HepG2 (cell line): ENCODE measurements around the gene GLRA1. TPM values are rescaled to one million over a fixed set of nuclear protein-coding genes. Genes with fewer than 3 reads are reported as not detected.

Source experiments
- ATAC-seq: fragments of 200-7000 bp; cut with Tn5 transposase; 3 replicates; pipeline ENCODE4 v1.9.1; 2020; ENCODE audit warnings: mild to moderate bottlenecking, moderate library complexity
- BruUV-seq: library from RNA; stranded (reverse); fragments of 400-500 nt; replicated peaks from 2 replicates; lab custom pipeline; 2021; lab: Mats Ljungman, UMichigan
- CTCF ChIA-PET: fragments of 300-600 bp; formaldehyde crosslinking; extraction: SDS; loops from one replicate; lab custom pipeline; 2021; ENCODE audit warnings: low total read pairs, inconsistent platforms, low intra/inter-chr PET ratio; lab: Yijun Ruan, JAX
- POLR2A ChIA-PET: fragments of 350-600 bp; sonication (Branson Sonifier 250); formaldehyde crosslinking; loops from one replicate; lab custom pipeline; 2020; ENCODE audit warnings: antibody characterized with exemption, inconsistent platforms; lab: Yijun Ruan, JAX
- DNase-seq: peaks from one replicate; pipeline ENCODE4 v3.0.0-alpha.2; 2015; ENCODE audit warnings: low spot score
- FAIRE-seq: peaks from 3 replicates; lab custom pipeline; 2011; peaks lifted over from hg19 to GRCh38; lab: Jason Lieb, UNC
- H2AFZ ChIP-seq: one replicate; pipeline ENCODE4 v1.6.1; 2011; ENCODE audit warnings: low read length, inconsistent platforms
- H3K27ac ChIP-seq: fragments of 300-600 bp; 3 replicates; pipeline ENCODE4 v1.8.0; 2011; ENCODE audit warnings: mixed run types, mild to moderate bottlenecking, mixed read lengths, low read length, inconsistent platforms; ENCODE audit not compliant: insufficient read depth; ENCODE audit errors: extremely low read length
- H3K27me3 ChIP-seq, 2 experiments: fragments of 200-600 bp in 1 of 2; 2 replicates in 1 of 2; 3 replicates in 1 of 2; pipeline versions ENCODE4 v1.6.0 to v1.8.0; 2011; ENCODE audit warnings: low read length in 2 of 2, mild to moderate bottlenecking in 2 of 2, moderate library complexity in 2 of 2, inconsistent platforms in 1 of 2; ENCODE audit not compliant: insufficient read depth in 2 of 2, control insufficient read depth in 1 of 2
- H3K36me3 ChIP-seq, 2 experiments: fragments of 200-600 bp in 1 of 2; replicated peaks in 1 of 2; 2 replicates in 1 of 2; 3 replicates in 1 of 2; pipeline versions ENCODE4 v1.5.1 to v1.8.0; 2011; ENCODE audit warnings: low read length in 2 of 2, inconsistent platforms in 1 of 2; ENCODE audit not compliant: insufficient read depth in 2 of 2, control insufficient read depth in 1 of 2
- H3K4me1 ChIP-seq: 2 replicates; pipeline ENCODE4 v1.5.1; 2012; ENCODE audit warnings: low read length, inconsistent platforms; ENCODE audit not compliant: insufficient read depth
- H3K4me2 ChIP-seq: 2 replicates; pipeline ENCODE4 v1.6.0; 2011; ENCODE audit warnings: low read depth, low read length, inconsistent platforms
- H3K4me3 ChIP-seq, 3 experiments: fragments of 200-600 bp in 1 of 3; sonication (generic), shearing (Covaris generic) in 1 of 3; replicated peaks in 1 of 3; 2 replicates each; pipeline ENCODE4 v1.5.1; 2011 to 2016; ENCODE audit warnings: low read length in 3 of 3, inconsistent platforms in 2 of 3, low read depth in 2 of 3, mild to moderate bottlenecking in 2 of 3, control low read depth in 1 of 3, mixed read lengths in 1 of 3; ENCODE audit not compliant: insufficient read depth in 1 of 3
- H3K79me2 ChIP-seq: one replicate; pipeline ENCODE4 v1.6.1; 2011; ENCODE audit warnings: low read length, inconsistent platforms; ENCODE audit not compliant: insufficient read depth
- H3K9ac ChIP-seq: 2 replicates; pipeline ENCODE4 v1.6.0; 2011; ENCODE audit warnings: mild to moderate bottlenecking, low read depth, low read length, inconsistent platforms; ENCODE audit not compliant: insufficient read depth
- H3K9me3 ChIP-seq: 2 replicates; pipeline ENCODE4 v1.5.1; 2012; ENCODE audit warnings: mild to moderate bottlenecking, low read length
- H4K20me1 ChIP-seq: 2 replicates; pipeline ENCODE4 v1.6.0; 2011; ENCODE audit warnings: inconsistent platforms, mild to moderate bottlenecking, low read length, moderate library complexity; ENCODE audit not compliant: insufficient read depth
- BRD4 ChIP-seq: sonication (generic); formaldehyde crosslinking; IDR thresholded peaks from 2 replicates; pipeline ENCODE4 v1.4.0; 2020; ENCODE audit warnings: missing genetic modification reagents
- CHD4 ChIP-seq: fragments of 200-600 bp; sonication (generic); IDR thresholded peaks from 2 replicates; pipeline ENCODE4 v1.7.0; 2017; ENCODE audit warnings: mild to moderate bottlenecking, low read length, borderline replicate concordance
- HES4 ChIP-seq: sonication (generic); formaldehyde crosslinking; IDR thresholded peaks from 2 replicates; pipeline ENCODE4 v1.9.0; 2021; ENCODE audit warnings: mild to moderate bottlenecking, missing genetic modification reagents, borderline replicate concordance
- ISL2 ChIP-seq: sonication (generic); formaldehyde crosslinking; IDR thresholded peaks from 2 replicates; pipeline ENCODE4 v1.5.0; 2020; ENCODE audit warnings: missing genetic modification reagents
- KLF9 ChIP-seq: IDR thresholded peaks from 2 replicates; pipeline ENCODE4 v1.6.1; 2016; ENCODE audit warnings: low read depth
- MED8 ChIP-seq: sonication (generic); formaldehyde crosslinking; IDR thresholded peaks from 2 replicates; pipeline ENCODE4 v1.8.1; 2023; ENCODE audit warnings: mild to moderate bottlenecking, missing genetic modification reagents; ENCODE audit not compliant: insufficient replicate concordance
- PCBP1 ChIP-seq: fragments of 200-400 bp; formaldehyde crosslinking; IDR thresholded peaks from 2 replicates; pipeline ENCODE4 v1.6.1; 2017; ENCODE audit warnings: mild to moderate bottlenecking, low read depth, low read length, borderline replicate concordance
- SAP130 ChIP-seq: IDR thresholded peaks from 2 replicates; pipeline ENCODE4 v1.6.1; 2016; ENCODE audit warnings: low read depth
- ZNF251 ChIP-seq: sonication (generic); formaldehyde crosslinking; IDR thresholded peaks from 2 replicates; pipeline ENCODE4 v1.9.0; 2021; ENCODE audit warnings: mild to moderate bottlenecking, missing genetic modification reagents
- ZNF501 ChIP-seq: sonication (generic); formaldehyde crosslinking; IDR thresholded peaks from 2 replicates; pipeline ENCODE4 v1.5.1; 2020; ENCODE audit warnings: mild to moderate bottlenecking, moderate library complexity, missing genetic modification reagents
- ZNF550 ChIP-seq: sonication (generic); formaldehyde crosslinking; IDR thresholded peaks from 2 replicates; pipeline ENCODE4 v1.4.0; 2020; ENCODE audit warnings: mild to moderate bottlenecking, missing genetic modification reagents, borderline replicate concordance
- WGBS: methylation state at CpG from one replicate; pipeline ENCODE4 v1.1.6; 2017; ENCODE audit warnings: low lambda C conversion rate; 5-methylcytosine and 5-hydroxymethylcytosine counted together
- in situ Hi-C: cut with HindIII; loops from 2 replicates; pipeline ENCODE4 v1.10.0; 2017; ENCODE audit warnings: low pct_unique_long_range_greater_than_20kb; ENCODE audit not compliant: extremely low pct_ligation_motif_present
- intact Hi-C: fragments of 100-400 bp; cut with micrococcal nuclease; formaldehyde crosslinking; loops from one replicate; pipeline ENCODE4 v1.10.0; 2022; ENCODE audit not compliant: unreplicated experiment
- polyA plus RNA-seq, 8 experiments: library from polyadenylated mRNA; depleted of rRNA in 3 of 8; stranded (reverse) in 7 of 8; unstranded in 1 of 8; fragments of >200 nt; fragmentation: Illumina TruSeq in 4 of 8; extraction: Trizol in 4 of 8; gene quantifications; 2 replicates each; pipeline versions ENCODE4 v1.2.1 to v1.2.3, GENCODE V29; 2011 to 2016; ENCODE audit warnings: low read depth in 4 of 8, missing spikeins in 1 of 8, mixed read lengths in 1 of 8; ENCODE audit not compliant: insufficient read depth in 1 of 8
- total RNA-seq, 5 experiments: library from RNA; depleted of rRNA; stranded (reverse); fragments of >200 nt; fragmentation: Illumina TruSeq; extraction: Trizol; gene quantifications; 2 replicates each; pipeline ENCODE4 v1.2.3, GENCODE V29; 2016; ENCODE audit warnings: low read depth in 1 of 5
- TF ChIP-seq, protein P1 (sequence below), 2 experiments: sonication (generic) in 1 of 2; formaldehyde crosslinking in 1 of 2; IDR thresholded peaks; 2 replicates each; pipeline versions ENCODE4 v1.4.0 to v1.6.1; 2016 to 2020; ENCODE audit warnings: borderline replicate concordance in 1 of 2, low read depth in 1 of 2, mild to moderate bottlenecking in 1 of 2, missing genetic modification reagents in 1 of 2
- TF ChIP-seq, protein P2 (sequence below): sonication (generic); formaldehyde crosslinking; conservative IDR thresholded peaks from 2 replicates; pipeline ENCODE4 v1.4.0; 2020; ENCODE audit warnings: missing genetic modification reagents
- TF ChIP-seq, protein P3 (sequence below): sonication (generic); formaldehyde crosslinking; IDR thresholded peaks from 2 replicates; pipeline ENCODE4 v1.5.0; 2020; ENCODE audit warnings: missing genetic modification reagents, mild to moderate bottlenecking, borderline replicate concordance
- TF ChIP-seq, protein P4 (sequence below): sonication (generic); formaldehyde crosslinking; IDR thresholded peaks from 2 replicates; pipeline ENCODE4 v1.5.0; 2020; ENCODE audit warnings: mild to moderate bottlenecking, missing genetic modification reagents

GLRA1 gene
- total and polyA plus RNA-seq, 2 of the 13 experiments (the other 11 are each of a cell fraction or from before 2014, with no cell fraction given): not detected

DNA sequence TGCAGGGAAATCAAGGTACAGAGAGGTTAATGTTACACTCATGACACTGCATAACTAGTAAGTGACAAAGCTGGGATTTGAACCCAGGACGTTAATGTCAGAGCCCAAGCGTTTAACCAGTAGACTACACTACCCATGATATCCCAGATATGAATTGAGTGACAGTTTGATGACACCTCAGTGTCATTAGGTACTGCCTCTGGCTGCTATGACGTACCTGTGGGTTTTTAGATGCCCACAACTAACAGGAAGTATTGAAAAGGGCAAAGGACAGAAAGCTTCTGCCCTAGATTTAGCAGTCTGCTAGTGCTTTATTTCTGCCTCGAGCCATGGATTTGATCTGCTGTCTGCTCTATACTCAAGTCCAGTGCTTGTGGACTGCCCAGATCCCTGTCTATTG lies 56.2 kb downstream of the GLRA1 start:
- CTCF ChIA-PET: no interaction called here
- no peaks in the 10 kb centered on the region for H3K79me2 ChIP-seq
- no peaks in the 10 kb centered on the region for H3K4me1 ChIP-seq
- 0% methylated on average over 4 of the region's 4 CpGs for WGBS
- no peak overlapping the region for H3K4me3 ChIP-seq
- POLR2A ChIA-PET: no interaction called here
- no TSS peak for BruUV-seq
- FAIRE-seq: no peak
- H4K20me1 ChIP-seq: no peaks in the 10 kb centered on the region
- no peak overlapping the region for H2AFZ ChIP-seq
- no peak for ATAC-seq
- intact Hi-C loops: no loop called here
- no peak overlapping the region for H3K9ac ChIP-seq
- H3K27me3 ChIP-seq: no peaks in the 10 kb centered on the region
- H3K4me2 ChIP-seq: no peak overlapping the region
- no peak overlapping the region for H3K27ac ChIP-seq
- in situ Hi-C loops: no loop called here
- H3K9me3 ChIP-seq: no peaks in the 10 kb centered on the region
- no peaks in the 10 kb centered on the region for H3K36me3 ChIP-seq
- DNase-seq: no peak
- no peak for TF ChIP-seq ISL2
- TF ChIP-seq ZNF550 (CRISPR knock-in tag): no peak
- no peak for TF ChIP-seq ZNF501 (CRISPR knock-in tag)
- TF ChIP-seq ZNF251: no peak
- TF ChIP-seq, protein P1, sequence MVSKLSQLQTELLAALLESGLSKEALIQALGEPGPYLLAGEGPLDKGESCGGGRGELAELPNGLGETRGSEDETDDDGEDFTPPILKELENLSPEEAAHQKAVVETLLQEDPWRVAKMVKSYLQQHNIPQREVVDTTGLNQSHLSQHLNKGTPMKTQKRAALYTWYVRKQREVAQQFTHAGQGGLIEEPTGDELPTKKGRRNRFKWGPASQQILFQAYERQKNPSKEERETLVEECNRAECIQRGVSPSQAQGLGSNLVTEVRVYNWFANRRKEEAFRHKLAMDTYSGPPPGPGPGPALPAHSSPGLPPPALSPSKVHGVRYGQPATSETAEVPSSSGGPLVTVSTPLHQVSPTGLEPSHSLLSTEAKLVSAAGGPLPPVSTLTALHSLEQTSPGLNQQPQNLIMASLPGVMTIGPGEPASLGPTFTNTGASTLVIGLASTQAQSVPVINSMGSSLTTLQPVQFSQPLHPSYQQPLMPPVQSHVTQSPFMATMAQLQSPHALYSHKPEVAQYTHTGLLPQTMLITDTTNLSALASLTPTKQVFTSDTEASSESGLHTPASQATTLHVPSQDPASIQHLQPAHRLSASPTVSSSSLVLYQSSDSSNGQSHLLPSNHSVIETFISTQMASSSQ (IDR thresholded peaks at IDR 0.05; ENCODE audit: low read depth): no peak
- TF ChIP-seq, protein P1 (CRISPR knock-in tag; IDR thresholded peaks at IDR 0.05; ENCODE audit: borderline replicate concordance): no peak
- TF ChIP-seq CHD4: no peak
- TF ChIP-seq KLF9 (CRISPR knock-in tag): no peak
- TF ChIP-seq, protein P2, sequence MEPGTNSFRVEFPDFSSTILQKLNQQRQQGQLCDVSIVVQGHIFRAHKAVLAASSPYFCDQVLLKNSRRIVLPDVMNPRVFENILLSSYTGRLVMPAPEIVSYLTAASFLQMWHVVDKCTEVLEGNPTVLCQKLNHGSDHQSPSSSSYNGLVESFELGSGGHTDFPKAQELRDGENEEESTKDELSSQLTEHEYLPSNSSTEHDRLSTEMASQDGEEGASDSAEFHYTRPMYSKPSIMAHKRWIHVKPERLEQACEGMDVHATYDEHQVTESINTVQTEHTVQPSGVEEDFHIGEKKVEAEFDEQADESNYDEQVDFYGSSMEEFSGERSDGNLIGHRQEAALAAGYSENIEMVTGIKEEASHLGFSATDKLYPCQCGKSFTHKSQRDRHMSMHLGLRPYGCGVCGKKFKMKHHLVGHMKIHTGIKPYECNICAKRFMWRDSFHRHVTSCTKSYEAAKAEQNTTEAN: no peak
- TF ChIP-seq, protein P3, sequence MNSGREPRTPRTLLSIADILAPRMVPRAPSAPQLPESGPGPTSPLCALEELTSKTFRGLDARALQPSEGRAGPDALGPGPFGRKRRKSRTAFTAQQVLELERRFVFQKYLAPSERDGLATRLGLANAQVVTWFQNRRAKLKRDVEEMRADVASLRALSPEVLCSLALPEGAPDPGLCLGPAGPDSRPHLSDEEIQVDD: no peak
- no peak for TF ChIP-seq PCBP1
- no peak for TF ChIP-seq MED8 (CRISPR knock-in tag)
- TF ChIP-seq, protein P4, sequence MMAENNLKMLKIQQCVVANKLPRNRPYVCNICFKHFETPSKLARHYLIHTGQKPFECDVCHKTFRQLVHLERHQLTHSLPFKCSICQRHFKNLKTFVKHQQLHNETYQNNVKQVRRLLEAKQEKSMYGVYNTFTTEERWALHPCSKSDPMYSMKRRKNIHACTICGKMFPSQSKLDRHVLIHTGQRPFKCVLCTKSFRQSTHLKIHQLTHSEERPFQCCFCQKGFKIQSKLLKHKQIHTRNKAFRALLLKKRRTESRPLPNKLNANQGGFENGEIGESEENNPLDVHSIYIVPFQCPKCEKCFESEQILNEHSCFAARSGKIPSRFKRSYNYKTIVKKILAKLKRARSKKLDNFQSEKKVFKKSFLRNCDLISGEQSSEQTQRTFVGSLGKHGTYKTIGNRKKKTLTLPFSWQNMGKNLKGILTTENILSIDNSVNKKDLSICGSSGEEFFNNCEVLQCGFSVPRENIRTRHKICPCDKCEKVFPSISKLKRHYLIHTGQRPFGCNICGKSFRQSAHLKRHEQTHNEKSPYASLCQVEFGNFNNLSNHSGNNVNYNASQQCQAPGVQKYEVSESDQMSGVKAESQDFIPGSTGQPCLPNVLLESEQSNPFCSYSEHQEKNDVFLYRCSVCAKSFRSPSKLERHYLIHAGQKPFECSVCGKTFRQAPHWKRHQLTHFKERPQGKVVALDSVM: no peak
- TF ChIP-seq SAP130 (CRISPR knock-in tag): no peak
- no peak for TF ChIP-seq BRD4
- no peak for TF ChIP-seq HES4 (CRISPR knock-in tag)
